Fibroblast of peridontal ligament (primary cell): ENCODE data around the gene MAGI2.

Experiments
- DNase-seq: peaks from one replicate; pipeline ENCODE4 v3.0.0-alpha.2; 2010; ENCODE audit errors: extremely low read depth

The MAGI2 gene

DNA sequence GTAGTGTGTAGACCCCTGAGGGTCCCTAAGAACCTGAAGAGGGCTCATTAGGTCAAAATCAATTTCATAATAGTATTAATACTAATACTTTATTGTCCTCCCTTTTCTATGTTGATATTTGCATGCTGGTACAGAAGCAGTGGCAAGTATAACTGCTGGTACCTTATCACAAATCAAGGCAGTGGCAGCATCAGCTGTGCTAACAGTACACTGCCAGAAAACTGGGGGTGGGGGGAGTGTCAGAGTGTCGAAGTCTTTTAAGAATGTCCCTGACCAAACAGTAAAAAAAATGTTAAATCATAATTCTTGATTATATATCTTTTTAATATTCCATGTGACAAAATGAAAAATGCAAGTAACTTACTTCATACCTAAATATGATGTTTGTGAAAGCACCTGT, 716.9 kb downstream of the MAGI2 start:
- no peak for DNase-seq

DNA sequence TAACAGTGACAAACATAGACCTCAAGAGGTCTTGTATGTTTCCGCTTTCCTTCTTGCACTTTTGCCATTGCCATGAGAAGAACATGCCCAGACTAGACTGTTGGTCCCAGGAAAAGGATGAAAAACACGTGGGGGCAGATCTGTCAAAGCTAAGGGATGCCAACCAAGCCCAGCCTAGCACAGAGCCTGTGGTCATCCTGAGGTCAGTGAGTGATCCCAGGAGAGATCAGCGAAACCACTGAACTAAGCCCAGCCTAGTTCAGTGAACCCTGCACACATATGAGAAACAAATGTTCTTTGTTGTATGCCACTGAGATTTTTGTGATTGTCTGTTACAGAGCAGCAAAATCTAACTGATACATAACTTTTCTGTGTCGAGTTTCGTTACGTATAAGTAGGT, 718.8 kb downstream of the MAGI2 start:
- DNase-seq: peak; percentile 56

DNA sequence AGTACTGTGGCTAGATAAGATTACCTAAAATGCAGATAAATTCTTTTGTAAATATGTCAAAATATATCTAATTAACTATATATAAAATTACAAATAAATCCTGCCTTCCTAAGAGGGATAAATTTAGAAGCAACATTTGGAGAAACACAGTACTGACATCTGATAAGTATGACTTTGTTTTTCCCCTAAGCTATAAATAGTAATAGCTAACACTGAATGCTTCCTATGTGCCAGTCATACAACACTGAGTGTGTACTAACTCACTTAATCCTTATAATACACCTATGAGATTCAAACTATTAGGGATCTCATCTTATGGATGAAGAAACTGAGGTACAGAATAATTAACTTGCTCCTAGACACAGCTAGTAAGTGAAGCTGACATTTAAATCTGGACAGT, 733.4 kb downstream of the MAGI2 start:
- no peak for DNase-seq

DNA sequence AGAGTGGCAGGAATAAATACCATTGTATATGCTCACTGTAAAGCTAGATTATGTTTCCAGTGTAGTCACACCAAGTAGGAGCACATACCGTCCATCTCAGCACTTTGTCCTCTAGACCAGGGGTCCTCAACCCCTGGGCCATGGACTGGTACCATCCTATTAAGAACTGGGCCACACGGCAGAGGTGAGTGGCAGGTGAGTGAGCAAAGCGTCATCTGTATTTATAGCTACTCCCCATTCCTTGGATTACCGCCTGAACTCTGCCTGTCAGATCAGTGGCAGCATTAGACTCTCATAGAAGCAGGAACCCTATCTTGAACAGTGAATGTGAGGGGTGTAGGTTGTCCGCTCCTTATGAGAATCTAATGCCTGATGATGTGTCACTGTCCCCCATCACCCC, 735.3 kb downstream of the MAGI2 start:
- DNase-seq: no peak

DNA sequence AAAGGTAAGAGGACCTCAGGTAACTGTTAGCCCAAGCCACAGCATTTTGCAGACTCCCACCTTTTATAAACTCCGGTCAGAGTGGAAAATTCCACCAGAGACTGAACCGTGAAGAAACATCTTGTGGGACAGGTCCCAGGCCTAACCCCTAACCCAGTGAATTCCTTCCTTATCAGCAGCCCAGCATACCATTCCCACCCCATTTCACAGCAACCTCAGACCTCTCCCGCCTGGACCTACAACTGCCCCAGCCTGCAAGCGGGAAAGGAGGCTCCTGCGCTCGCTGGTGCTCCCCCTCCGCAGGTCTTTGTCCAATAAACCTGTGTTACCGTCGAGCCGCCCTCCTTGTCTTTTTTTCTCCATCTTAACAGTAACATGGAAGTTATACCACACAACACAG, 736.6 kb downstream of the MAGI2 start:
- DNase-seq: no peak

DNA sequence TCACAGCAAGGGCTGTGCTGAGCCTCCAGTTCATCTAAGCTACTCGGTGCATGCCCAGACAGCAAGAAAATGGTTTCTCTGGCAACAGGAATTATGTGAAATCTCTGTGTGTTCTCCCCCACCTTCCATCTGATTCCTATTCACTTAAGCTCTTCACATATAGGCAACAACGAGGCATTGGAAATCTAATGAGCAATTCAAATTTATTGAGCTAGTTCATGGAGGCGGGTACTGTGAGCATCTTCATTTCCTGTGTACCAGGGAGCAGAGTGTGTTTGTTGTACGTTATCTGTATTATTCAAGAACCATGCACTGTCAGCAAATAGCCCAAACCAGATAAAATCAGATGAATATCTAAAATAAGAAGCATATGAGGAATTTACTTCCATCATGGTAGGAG, 739.1 kb downstream of the MAGI2 start:
- peak; percentile 2 for DNase-seq

DNA sequence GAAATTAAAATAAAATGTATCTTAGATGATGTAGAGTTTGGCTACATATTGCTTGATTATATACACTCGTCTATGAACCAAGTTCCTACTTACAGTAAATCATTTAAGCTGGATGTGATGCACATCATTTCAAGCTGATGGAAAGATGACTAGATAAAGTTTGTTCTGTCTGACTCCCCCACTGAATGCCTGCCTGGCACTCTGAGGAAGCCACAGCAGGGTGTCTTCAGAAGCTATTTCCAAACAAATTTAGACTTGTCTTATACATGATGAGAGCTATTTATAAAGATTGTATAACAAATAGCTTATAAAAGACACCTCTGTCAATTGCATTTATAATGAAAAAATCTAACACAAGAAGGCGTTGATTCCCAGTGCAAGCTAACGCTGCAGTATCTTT, 741.4 kb downstream of the MAGI2 start:
- DNase-seq: no peak

DNA sequence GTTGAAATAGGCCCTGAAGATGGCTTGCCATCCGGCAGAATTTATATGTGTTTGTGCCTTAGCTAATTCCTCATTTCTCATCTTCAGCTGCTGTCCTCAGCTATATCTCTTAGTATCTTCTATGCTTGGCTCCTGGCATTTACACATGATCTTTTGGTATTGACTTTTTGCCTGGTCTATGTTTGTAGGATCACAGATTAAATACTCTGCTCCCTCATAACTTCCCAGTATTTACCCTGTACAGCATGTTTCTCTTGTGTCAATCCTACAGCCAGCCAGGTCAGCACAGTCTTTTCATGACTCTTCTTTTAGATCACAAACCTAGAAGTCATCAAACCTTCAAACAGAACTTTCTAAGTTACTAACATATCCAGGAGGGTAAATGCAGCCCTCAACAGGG, 743.8 kb downstream of the MAGI2 start:
- DNase-seq: no peak

DNA sequence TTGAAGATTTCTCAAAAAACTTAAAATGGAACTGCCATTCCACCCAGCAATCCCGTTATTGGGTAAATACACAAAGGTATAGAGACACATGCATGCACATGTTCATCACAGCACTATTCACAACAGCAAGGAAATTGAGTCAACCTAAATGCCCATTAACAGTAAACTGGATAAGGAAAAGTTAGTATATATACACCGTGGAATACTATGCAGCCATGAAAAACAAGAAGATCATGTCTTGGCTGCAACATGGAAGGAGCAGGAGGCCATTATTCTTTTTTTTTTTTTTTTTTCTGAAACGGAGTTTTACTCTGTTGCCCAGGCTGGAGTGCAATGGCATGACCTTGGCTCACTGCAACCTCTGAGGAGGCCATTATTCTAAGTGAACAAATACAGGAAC, 749.0 kb downstream of the MAGI2 start:
- no peak for DNase-seq

DNA sequence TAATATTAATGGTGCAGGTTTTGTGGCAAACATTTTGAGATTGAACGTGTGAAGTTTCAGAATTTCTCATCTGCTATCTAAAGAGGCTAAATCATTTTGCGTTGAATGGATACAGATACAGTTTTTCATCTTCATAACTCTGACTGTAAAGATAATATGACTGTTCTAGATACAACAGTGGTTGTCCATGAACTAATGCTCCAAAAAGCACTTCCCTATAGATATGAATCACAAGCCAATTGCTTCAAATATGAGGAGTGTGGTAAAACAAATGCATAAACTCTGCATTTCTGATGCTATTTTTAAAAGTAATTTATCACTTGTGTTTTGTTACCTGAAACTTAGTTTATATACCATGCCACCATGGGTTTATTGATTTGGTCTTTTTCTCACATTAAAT, 750.1 kb downstream of the MAGI2 start:
- DNase-seq: no peak

DNA sequence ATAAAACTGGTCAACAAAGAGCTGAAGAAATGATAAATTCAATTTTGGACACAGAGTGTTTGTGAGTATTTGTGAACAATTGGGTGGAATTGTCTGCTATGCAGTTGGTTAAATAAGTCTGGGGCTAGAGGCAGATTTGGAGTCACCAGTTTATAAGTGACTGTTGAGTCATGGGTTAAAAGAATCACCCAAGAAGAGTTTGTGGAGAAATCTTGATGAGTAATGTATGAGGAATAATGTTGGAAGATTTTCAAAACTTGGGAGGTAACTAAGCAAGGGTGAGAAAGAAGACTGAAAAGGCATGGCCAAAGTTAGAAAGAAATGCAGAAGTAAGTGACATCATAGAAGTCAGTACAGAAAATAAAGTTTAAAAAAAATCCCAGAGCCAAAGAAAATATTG, 750.7 kb downstream of the MAGI2 start:
- DNase-seq: peak; percentile 99

DNA sequence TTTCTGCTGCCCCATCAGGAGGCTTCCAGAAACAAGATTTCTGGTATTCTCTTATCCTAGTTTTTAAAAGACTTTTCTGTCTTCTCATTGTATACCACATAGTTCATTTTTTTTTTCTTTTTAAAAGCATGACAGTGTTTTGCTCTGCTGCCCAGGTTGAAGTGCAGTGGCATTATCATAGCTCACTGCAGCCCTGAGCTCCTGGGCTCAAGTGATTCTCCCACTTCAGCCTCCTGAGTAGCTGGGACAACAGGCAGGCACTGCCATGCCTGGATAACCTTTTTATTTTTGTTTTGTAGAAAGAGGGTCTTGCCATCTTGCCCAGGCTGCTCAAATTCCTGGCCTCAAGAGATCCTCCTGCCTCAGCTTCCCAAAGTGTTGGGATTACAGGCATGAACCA, 757.6 kb downstream of the MAGI2 start:
- DNase-seq: no peak

DNA sequence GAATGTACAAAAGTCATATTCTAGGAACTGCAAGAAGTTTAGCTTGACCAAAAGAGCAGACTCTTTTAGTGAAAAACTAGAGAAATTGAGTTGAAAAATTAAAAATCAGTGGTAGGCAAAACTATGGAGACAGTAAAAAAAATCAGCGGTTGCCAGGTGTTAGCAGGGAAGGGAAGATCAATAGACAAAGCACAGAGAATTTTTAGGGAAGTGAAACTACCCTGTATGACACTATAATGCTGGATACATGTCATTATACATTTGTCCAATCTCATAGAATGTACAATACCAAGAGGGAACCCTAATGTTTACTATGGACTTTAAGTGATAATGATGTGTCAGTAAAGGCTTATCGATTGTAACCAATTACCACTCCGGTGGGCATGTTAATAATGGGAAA, 761.9 kb downstream of the MAGI2 start:
- DNase-seq: no peak

DNA sequence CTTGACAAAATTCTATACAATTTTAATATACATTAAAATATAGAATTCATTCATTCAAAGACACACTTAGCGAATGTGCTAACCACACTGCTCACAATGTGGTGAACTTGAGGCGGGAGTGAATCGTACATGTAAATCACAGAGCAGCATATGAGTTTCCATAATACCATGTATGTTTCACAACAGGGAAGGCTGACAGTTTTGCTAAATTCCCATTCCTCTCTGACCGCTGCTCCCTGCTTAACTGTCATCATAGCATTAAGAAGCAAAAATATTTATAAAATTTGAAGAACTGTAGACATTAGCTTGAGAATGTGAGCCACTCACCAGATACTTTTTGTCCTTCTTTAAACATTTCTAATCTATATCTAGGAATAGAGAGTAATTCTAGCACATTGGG, 763.3 kb downstream of the MAGI2 start:
- DNase-seq: peak; percentile 45

DNA sequence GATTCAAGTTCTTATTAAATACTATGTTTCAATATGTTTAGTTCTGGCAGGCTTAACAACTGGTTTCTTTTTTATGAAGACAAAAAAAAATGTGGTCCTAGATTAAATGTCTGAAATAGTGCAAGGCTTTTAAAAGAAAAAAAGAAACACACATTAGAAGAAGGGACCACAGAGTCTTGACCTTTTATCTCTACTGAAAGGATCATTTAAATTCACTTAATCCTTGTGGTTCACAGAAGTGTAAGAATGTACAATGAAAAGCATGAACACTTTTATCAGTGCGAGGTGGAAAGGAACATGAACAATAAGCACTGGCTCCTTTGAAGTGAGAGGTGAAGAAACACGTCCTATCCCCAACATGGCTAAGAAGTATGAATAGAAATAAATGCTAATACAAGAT, 765.1 kb downstream of the MAGI2 start:
- no peak for DNase-seq

DNA sequence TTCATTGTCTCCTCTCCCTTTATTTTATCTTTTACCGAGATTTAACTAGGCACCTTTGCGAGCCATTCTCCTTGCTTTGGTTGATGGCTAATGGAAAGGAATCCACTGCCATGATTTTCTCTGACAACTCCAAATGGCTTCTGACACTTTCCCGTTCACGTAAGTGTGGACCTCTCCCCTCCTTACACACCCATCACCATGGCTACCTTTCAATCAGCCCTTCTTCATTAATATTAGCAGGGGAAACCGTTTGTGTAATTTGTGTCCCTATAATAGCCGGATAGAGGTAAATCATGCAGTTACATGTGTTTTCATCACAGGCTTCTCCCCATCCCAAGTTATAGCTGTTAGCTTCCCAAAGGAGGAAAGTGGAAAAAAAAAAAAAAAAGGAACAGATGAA, 767.3 kb downstream of the MAGI2 start:
- no peak for DNase-seq

DNA sequence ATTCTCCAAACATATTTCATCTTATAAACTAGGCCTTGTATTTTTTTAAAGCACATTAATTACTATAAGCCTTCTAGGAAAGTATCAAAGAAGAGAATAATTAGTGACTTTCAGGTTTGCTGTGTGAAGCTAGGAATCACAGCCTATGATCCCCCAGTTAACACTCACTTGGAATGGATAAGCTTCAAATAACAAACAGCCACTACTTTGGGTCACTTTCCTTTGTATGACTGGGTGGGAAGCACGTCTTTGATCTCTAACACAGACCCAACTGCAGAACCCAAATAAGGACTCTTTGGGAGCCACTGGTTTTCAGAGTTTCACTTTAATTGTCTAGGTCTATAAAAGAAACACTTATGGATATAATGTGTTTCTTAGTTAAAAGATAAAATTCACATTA, 769.3 kb downstream of the MAGI2 start:
- no peak for DNase-seq

DNA sequence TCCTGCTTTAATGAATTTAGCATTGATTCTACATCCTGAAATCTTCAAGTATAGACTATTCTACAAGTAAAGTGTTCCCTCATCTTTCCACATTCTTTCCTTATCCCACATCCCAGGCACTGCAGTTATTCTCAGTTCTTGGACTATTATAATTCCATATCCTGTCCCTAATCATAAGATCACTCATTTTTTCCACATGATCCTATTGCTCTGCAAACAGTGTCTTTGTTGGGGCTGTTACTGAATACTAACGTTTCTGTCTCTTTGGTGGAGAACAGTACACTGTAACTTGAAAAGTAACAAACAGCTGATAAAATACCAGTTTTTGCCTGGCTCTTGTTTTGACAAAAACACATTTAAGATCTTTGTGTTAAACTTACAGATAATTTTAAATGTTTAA, 769.9 kb downstream of the MAGI2 start:
- no peak for DNase-seq

DNA sequence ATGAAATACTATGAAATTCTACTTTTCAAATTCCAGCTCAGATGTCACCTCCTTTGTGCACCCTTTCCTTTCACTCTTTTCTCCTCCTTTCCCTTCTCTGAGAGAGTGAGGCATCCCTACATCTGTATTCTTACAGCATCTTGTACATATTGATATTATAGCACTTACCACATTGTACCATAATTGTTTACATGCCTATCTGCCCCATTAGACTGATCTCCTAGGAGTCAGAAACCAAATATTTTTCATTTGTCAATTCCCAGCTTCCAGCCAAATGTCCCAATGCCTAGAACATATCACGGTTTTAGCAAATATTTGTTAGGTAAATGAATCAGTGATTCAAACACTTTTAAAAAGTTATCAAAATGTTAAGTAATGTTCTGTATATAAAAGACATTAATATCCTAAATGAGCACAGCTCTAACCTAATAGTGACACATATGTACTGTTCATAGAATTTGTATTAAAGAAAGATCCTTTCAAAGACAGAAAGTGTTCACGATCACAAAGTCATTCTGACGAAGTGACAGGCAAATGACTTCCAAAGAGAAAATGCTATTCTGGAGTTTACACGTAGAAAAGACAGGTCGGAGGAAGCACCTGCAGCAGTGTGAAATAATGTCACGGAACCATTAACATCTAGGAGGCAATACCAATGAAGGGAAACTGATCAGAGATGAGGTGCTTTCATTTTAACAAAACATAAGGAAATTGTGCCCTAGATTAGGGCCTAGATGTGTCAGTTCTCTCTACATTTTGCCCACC, 774.2 kb downstream of the MAGI2 start:
- no peak for DNase-seq

DNA sequence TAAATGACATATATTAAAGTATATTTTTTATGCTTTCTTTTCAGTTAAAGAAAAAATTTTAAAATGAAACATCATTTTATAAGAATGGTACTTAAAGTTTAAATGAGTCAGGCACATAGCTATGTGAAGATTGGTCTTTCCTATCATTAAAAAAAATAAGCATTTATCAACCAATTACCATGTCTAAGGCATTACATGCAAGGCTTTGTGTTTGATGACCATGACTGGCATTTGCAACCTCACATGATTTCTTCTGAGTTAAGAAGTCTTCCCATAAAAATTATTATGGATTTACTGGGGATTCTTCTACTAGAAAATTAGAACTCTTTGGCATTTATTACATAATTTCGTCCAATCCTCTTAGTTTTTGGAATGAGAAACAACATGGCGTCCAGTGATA, 776.1 kb downstream of the MAGI2 start:
- DNase-seq: peak; percentile 20

DNA sequence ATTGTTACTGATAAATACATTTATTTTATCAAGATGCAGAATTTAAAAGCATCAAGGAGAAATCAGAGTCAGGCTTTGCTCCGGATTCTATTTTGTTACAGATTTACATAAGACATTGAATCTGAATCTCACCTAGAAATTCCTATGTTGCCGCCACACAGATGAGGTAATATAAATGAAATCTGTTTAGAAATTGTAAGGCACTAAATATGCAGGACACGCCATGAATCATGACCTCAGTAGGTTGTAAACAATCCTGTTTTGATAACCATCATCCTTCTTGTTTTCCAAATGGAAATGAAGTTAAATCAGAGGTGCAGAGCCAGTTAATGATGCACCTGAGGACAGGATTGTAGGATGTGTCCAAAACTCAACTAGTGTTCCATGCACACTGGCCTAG, 778.0 kb downstream of the MAGI2 start:
- DNase-seq: no peak

DNA sequence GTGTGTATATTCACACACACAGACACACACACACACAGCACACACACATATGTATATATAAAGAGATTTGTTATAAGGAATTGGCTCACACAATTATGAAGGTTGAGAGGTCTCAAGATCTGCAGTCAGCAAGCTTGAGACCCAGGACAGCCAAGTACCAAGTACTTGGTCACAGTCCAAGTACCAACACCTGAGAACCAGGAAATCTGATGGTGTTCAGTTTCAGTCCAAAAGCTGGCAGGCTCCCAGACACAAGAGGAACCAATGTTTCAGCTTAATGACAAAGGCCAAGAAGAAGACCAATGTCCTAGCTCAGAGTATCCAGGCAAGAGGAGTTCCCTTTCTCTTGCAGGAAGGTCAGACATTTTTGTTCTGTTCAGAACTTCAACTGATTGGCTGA, 780.2 kb downstream of the MAGI2 start:
- DNase-seq: no peak

DNA sequence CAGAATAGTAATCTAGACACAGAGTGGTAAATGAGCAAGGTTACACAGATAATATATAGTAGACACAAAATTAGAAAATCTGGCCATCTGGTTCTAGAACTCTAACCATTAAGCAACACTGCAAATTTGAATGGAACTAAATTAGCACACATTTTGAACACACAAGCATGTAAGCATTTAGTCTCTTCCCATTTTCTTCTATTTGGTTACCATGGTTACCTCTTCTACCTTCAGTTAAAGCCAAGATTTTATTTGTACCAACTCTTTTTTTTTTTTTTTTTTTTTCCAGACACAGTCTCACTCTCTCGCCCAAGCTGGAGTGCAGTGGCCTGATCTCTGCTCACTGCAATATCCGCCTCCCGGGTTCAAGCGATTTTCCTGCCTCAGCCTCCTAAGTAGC, 790.5 kb downstream of the MAGI2 start:
- DNase-seq: no peak

DNA sequence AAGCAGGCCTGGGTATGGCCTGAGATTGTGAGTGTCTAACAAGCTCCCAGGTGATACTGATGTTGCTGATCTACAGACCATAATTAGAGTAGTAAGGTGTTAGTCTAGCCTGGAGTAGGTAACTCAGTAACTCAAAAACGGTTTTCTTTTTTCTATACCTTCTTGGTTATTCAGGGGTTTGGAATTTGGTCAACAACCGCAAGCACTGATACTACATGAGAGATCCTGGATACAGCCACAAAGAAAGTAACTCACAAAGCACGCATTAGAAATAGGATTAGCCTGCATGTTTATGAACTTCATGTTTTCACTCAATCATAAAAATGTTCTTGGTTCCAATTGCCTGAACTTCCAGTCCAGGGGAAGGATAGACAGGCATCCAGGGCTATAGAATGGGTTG, 803.5 kb downstream of the MAGI2 start:
- no peak for DNase-seq
